PFSK-1 (cell line): ENCODE results near the gene LYPD8.

Source experiments
- POLR2AphosphoS5 ChIP-seq: IDR thresholded peaks from 2 replicates; pipeline ENCODE4 v1.6.1; 2012; ENCODE audit warnings: low read depth, mild to moderate bottlenecking, control low read depth, low read length, moderate library complexity
- REST ChIP-seq, 2 experiments: IDR thresholded peaks; 2 replicates each; pipeline versions ENCODE4 v1.6.1 to v1.8.0; 2011 to 2012; ENCODE audit warnings: low read depth in 2 of 2, low read length in 2 of 2, control low read depth in 1 of 2, inconsistent platforms in 1 of 2, mild to moderate bottlenecking in 1 of 2, moderate library complexity in 1 of 2; ENCODE audit not compliant: insufficient read depth in 1 of 2
- SIN3A ChIP-seq: IDR thresholded peaks from 2 replicates; pipeline ENCODE4 v1.6.1; 2012; ENCODE audit warnings: mild to moderate bottlenecking, low read length, moderate library complexity, borderline replicate concordance; ENCODE audit not compliant: insufficient read depth

GRCh38 chr1:248787430-248787829, 31.9 kb upstream of the LYPD8 start:
- no peak for TF ChIP-seq POLR2AphosphoS5
- TF ChIP-seq SIN3A = no peak
- no peak for TF ChIP-seq REST (IDR thresholded peaks at IDR 0.05; ENCODE audit: insufficient read depth in 1 of 2, low read depth in 2 of 2, low read length in 2 of 2)
